H1 (cell line): ENCODE results near the gene ZBTB43. TPM values are rescaled to one million over a fixed set of nuclear protein-coding genes. Genes with fewer than 3 reads are reported as not detected.

Experiments used
- CTCF ChIA-PET: fragments of 300-600 bp; sonication (Branson Sonifier 250); formaldehyde crosslinking; loops from one replicate; lab custom pipeline; 2021; ENCODE audit not compliant: partially characterized antibody; lab: Charles Lee
- POLR2A ChIA-PET: fragments of 300-600 bp; sonication (Branson Sonifier 250); formaldehyde crosslinking; loops from one replicate; lab custom pipeline; 2021; ENCODE audit warnings: inconsistent platforms; ENCODE audit not compliant: partially characterized antibody; lab: Charles Lee
- DNase-seq, 2 experiments: peaks; one replicate each; pipeline versions ENCODE4 v3.0.0 to v3.0.0-alpha.2; 2010 to 2022; ENCODE audit warnings: low spot score in 2 of 2, low read depth in 1 of 2, mixed read lengths in 1 of 2
- FAIRE-seq: peaks from 2 replicates; lab custom pipeline; 2011; peaks lifted over from hg19 to GRCh38; lab: Jason Lieb, UNC
- H2AFZ ChIP-seq: 2 replicates; pipeline ENCODE4 v1.8.1; 2012; ENCODE audit warnings: low read length, inconsistent platforms
- H2AK5ac ChIP-seq: 2 replicates; pipeline ENCODE4 v1.6.1; 2013; ENCODE audit warnings: low read depth, low read length
- H2BK120ac ChIP-seq: replicated peaks from 2 replicates; pipeline ENCODE3; 2013; ENCODE audit warnings: low read depth, low read length, inconsistent platforms
- H2BK12ac ChIP-seq: 2 replicates; pipeline ENCODE4 v1.6.1; 2013; ENCODE audit warnings: low read depth, low read length
- H2BK15ac ChIP-seq: 2 replicates; pipeline ENCODE4 v1.6.1; 2013; ENCODE audit warnings: low read length
- H2BK20ac ChIP-seq: 2 replicates; pipeline ENCODE4 v1.6.1; 2013; ENCODE audit warnings: low read length
- H2BK5ac ChIP-seq: 2 replicates; pipeline ENCODE4 v1.6.1; 2013; ENCODE audit warnings: low read depth, low read length
- H3K14ac ChIP-seq: 2 replicates; pipeline ENCODE4 v1.6.1; 2013; ENCODE audit warnings: inconsistent platforms; ENCODE audit not compliant: insufficient read length
- H3K18ac ChIP-seq: 2 replicates; pipeline ENCODE4 v1.6.1; 2013; ENCODE audit warnings: low read length; ENCODE audit errors: extremely low read depth
- H3K23ac ChIP-seq: 2 replicates; pipeline ENCODE4 v1.6.1; 2013; ENCODE audit warnings: inconsistent platforms; ENCODE audit not compliant: insufficient read length
- H3K23me2 ChIP-seq: 2 replicates; pipeline ENCODE4 v1.6.1; 2013; ENCODE audit warnings: low read depth, low read length
- H3K27ac ChIP-seq: 2 replicates; pipeline ENCODE4 v1.6.1; 2011; ENCODE audit warnings: low read depth, low read length, inconsistent platforms
- H3K27me3 ChIP-seq, 4 experiments: replicated peaks in 1 of 4; 1 replicate in 1 of 4; 2 replicates in 3 of 4; pipeline versions ENCODE4 v1.6.1 to v1.8.1; 2011 to 2013; ENCODE audit warnings: low read length in 3 of 4, mild to moderate bottlenecking in 3 of 4, inconsistent platforms in 2 of 4, mixed read lengths in 2 of 4, moderate library complexity in 1 of 4; ENCODE audit not compliant: control insufficient read depth in 3 of 4, insufficient read depth in 3 of 4; ENCODE audit errors: extremely low read depth in 1 of 4
- H3K36me3 ChIP-seq, 4 experiments: 2 replicates each; pipeline versions ENCODE4 v1.6.1 to v1.8.1; 2011 to 2013; ENCODE audit warnings: mild to moderate bottlenecking in 4 of 4, low read length in 3 of 4, moderate library complexity in 2 of 4, control low read depth in 1 of 4, inconsistent platforms in 1 of 4; ENCODE audit not compliant: insufficient read depth in 4 of 4, control insufficient read depth in 2 of 4
- H3K4ac ChIP-seq: replicated peaks from 2 replicates; pipeline ENCODE3; 2013; ENCODE audit warnings: low read length, low read depth, mixed read lengths, inconsistent platforms; ENCODE audit not compliant: insufficient read length
- H3K4me1 ChIP-seq, 4 experiments: replicated peaks in 1 of 4; 1 replicate in 1 of 4; 2 replicates in 3 of 4; pipeline versions ENCODE4 v1.6.1 to v1.8.1; 2011 to 2013; ENCODE audit warnings: low read length in 3 of 4, inconsistent platforms in 2 of 4, mixed read lengths in 1 of 4; ENCODE audit not compliant: insufficient read depth in 4 of 4, control insufficient read depth in 3 of 4
- H3K4me2 ChIP-seq, 2 experiments: 2 replicates each; pipeline versions ENCODE4 v1.6.1 to v1.8.1; 2011 to 2013; ENCODE audit warnings: low read depth in 2 of 2, low read length in 2 of 2, control low read depth in 1 of 2, inconsistent platforms in 1 of 2, mild to moderate bottlenecking in 1 of 2; ENCODE audit not compliant: insufficient read depth in 1 of 2
- H3K4me3 ChIP-seq, 4 experiments: fragments of 200-600, 300-600 bp in 1 of 4; sonication (generic), shearing (Covaris generic), sonication (Bioruptor Twin) in 1 of 4; 2 replicates each; pipeline versions ENCODE4 v1.5.1 to v1.8.1; 2011 to 2016; ENCODE audit warnings: low read length in 4 of 4, low read depth in 3 of 4, control low read depth in 2 of 4, inconsistent platforms in 2 of 4, mild to moderate bottlenecking in 2 of 4, mixed read lengths in 1 of 4, moderate library complexity in 1 of 4; ENCODE audit not compliant: insufficient read depth in 2 of 4; ENCODE audit errors: extremely low read depth in 1 of 4
- H3K56ac ChIP-seq: replicated peaks from 2 replicates; pipeline ENCODE3; 2013; ENCODE audit warnings: low read depth, mild to moderate bottlenecking, mixed read lengths, low read length, inconsistent platforms; ENCODE audit not compliant: insufficient read length
- H3K79me1 ChIP-seq: 2 replicates; pipeline ENCODE4 v1.6.1; 2013; ENCODE audit warnings: low read depth, low read length, control low read depth
- H3K79me2 ChIP-seq, 2 experiments: 2 replicates each; pipeline versions ENCODE4 v1.6.1 to v1.8.1; 2012 to 2013; ENCODE audit warnings: low read length in 2 of 2, mild to moderate bottlenecking in 2 of 2, inconsistent platforms in 1 of 2; ENCODE audit not compliant: insufficient read depth in 2 of 2, control insufficient read depth in 1 of 2
- H3K9ac ChIP-seq, 4 experiments: replicated peaks in 1 of 4; 1 replicate in 1 of 4; 2 replicates in 3 of 4; pipeline versions ENCODE4 v1.6.1 to v1.8.1; 2011 to 2013; ENCODE audit warnings: low read depth in 3 of 4, low read length in 3 of 4, control low read depth in 2 of 4, mild to moderate bottlenecking in 2 of 4, moderate library complexity in 2 of 4, inconsistent platforms in 1 of 4; ENCODE audit errors: extremely low read depth in 1 of 4
- H3K9me3 ChIP-seq, 2 experiments: 2 replicates each; pipeline versions ENCODE4 v1.6.1 to v1.8.1; 2012 to 2013; ENCODE audit warnings: mild to moderate bottlenecking in 2 of 2, moderate library complexity in 2 of 2, control low read depth in 1 of 2, inconsistent platforms in 1 of 2, low read depth in 1 of 2, low read length in 1 of 2, mixed read lengths in 1 of 2; ENCODE audit not compliant: insufficient read depth in 2 of 2
- H4K20me1 ChIP-seq, 2 experiments: replicated peaks in 1 of 2; 2 replicates each; pipeline versions ENCODE3 to v1.8.1; 2011 to 2013; ENCODE audit warnings: inconsistent platforms in 2 of 2, low read length in 2 of 2, mild to moderate bottlenecking in 1 of 2; ENCODE audit not compliant: insufficient read depth in 2 of 2, control insufficient read depth in 1 of 2
- H4K5ac ChIP-seq: 2 replicates; pipeline ENCODE4 v1.6.1; 2013; ENCODE audit warnings: low read length, low read depth, mixed read lengths, inconsistent platforms; ENCODE audit not compliant: insufficient read length
- H4K8ac ChIP-seq: 2 replicates; pipeline ENCODE4 v1.8.0; 2013; ENCODE audit warnings: mild to moderate bottlenecking, moderate library complexity, low read length, inconsistent platforms; ENCODE audit not compliant: insufficient read depth; ENCODE audit errors: extremely low read depth
- H4K91ac ChIP-seq: replicated peaks from 2 replicates; pipeline ENCODE3; 2013; ENCODE audit warnings: low read length, mixed read lengths, inconsistent platforms; ENCODE audit not compliant: insufficient read length
- BCL11A ChIP-seq, 2 experiments: IDR thresholded peaks; one replicate each; pipeline ENCODE4 v1.6.1; 2011; ENCODE audit warnings: low read depth in 2 of 2, low read length in 2 of 2, mild to moderate bottlenecking in 2 of 2
- CBX5 ChIP-seq: fragments of 300-800, 300-1000 bp; sonication (generic); IDR thresholded peaks from 2 replicates; pipeline ENCODE4 v1.7.1; 2016; ENCODE audit warnings: antibody characterized with exemption, low read length, low read depth
- POLR2AphosphoS5 ChIP-seq: IDR thresholded peaks from 2 replicates; pipeline ENCODE4 v1.6.1; 2011; ENCODE audit warnings: low read depth, low read length
- RFX5 ChIP-seq: IDR thresholded peaks from 2 replicates; pipeline ENCODE4 v1.6.1; 2011; ENCODE audit warnings: low read depth, low read length, improper control_type of control experiment, borderline replicate concordance
- SRF ChIP-seq: IDR thresholded peaks from 2 replicates; pipeline ENCODE4 v1.6.1; 2011; ENCODE audit warnings: mild to moderate bottlenecking, low read depth, low read length, moderate library complexity
- WGBS, 2 experiments: shearing (Covaris generic) in 1 of 2; methylation state at CpG; one replicate each; pipeline versions ENCODE4 v1.1.6 to v1.1.7; 2013 to 2015; ENCODE audit warnings: low lambda C conversion rate in 2 of 2, mixed read lengths in 2 of 2, inconsistent platforms in 1 of 2, low coverage in 1 of 2, missing lambda C conversion rate in 1 of 2; ENCODE audit not compliant: insufficient replicate concordance in 2 of 2, insufficient coverage in 1 of 2, insufficient read length in 1 of 2; ENCODE audit errors: extremely low coverage in 1 of 2, missing lambda C conversion rate in 1 of 2; 5-methylcytosine and 5-hydroxymethylcytosine counted together
- polyA plus RNA-seq, 7 experiments: library from polyadenylated mRNA; depleted of rRNA in 3 of 7; stranded (reverse) in 5 of 7; unstranded in 2 of 7; fragments of >200 nt in 5 of 7; fragments of 200-250 nt in 2 of 7; gene quantifications; 1 replicate in 5 of 7; 2 replicates in 1 of 7; 4 replicates in 1 of 7; pipeline versions ENCODE4 v1.2.1 to v1.2.3, GENCODE V29; 2011 to 2013; ENCODE audit warnings: missing spikeins in 2 of 7, mixed read lengths in 2 of 7
- total RNA-seq: library from RNA; stranded (reverse); fragmentation: NEBNext Ultra II Directional; extraction: Animal tissue kit (Norgen Biotek cat#: 25700); gene quantifications from 2 replicates; pipeline ENCODE4 v1.2.1, GENCODE V29; 2021
- TF ChIP-seq, protein P1 (sequence below): IDR thresholded peaks from 2 replicates; pipeline ENCODE4 v1.6.1; 2012; ENCODE audit warnings: inconsistent platforms

Gene ZBTB43
- total and polyA plus RNA-seq, 2 of the 8 experiments (the other 6 are each of a cell fraction or from before 2014, with no cell fraction given): 4.1 to 16.7 TPM

GRCh38 chr9:126857261-126857960, 52.6 kb downstream of the ZBTB43 start:
- no peak for FAIRE-seq

More at GRCh38 chr9:126857261-126857960, 52.6 kb downstream of the ZBTB43 start:
- H4K91ac ChIP-seq: no peak overlapping the region
- H2BK15ac ChIP-seq: no peak overlapping the region
- CTCF ChIA-PET: interaction anchor here (1.2 kb wide), 1 partner anchor 357 kb away, joined by 3 read pairs; no protein-coding TSS in a partner anchor
- H2BK20ac ChIP-seq: no peak overlapping the region
- H4K5ac ChIP-seq: no peak overlapping the region
- no peak overlapping the region for H3K14ac ChIP-seq
- peaks cover 6 to 9% of the 10 kb centered on the region in 2 experiments for H3K79me2 ChIP-seq
- POLR2A ChIA-PET: interaction anchor here (0.5 to 0.6 kb wide), 2 partner anchors 46 to 68 kb away, joined by 3 read pairs; no protein-coding TSS in a partner anchor
- TF ChIP-seq CBX5 (no peak), BCL11A (IDR thresholded peaks at IDR 0.05; ENCODE audit: low read depth in 2 of 2, low read length in 2 of 2) (no peak), RFX5 (no peak), SRF (no peak), POLR2AphosphoS5 (no peak)
- TF ChIP-seq, protein P1, sequence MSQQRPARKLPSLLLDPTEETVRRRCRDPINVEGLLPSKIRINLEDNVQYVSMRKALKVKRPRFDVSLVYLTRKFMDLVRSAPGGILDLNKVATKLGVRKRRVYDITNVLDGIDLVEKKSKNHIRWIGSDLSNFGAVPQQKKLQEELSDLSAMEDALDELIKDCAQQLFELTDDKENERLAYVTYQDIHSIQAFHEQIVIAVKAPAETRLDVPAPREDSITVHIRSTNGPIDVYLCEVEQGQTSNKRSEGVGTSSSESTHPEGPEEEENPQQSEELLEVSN: no peak
- TF ChIP-seq, all 59 proteins: peak for 0
- H3K36me3 ChIP-seq: no peaks in the 10 kb centered on the region
- peaks cover 5 to 12% (median 6%) of the 10 kb centered on the region in 4 experiments; a peak in 6 of 7 replicates for H3K4me1 ChIP-seq
- H3K23me2 ChIP-seq: peaks cover 4% of the 10 kb centered on the region; the same call in 1 of the 2 replicates
- H3K9ac ChIP-seq: no peak overlapping the region
- H4K8ac ChIP-seq: no peak overlapping the region
- no peaks in the 10 kb centered on the region for H3K9me3 ChIP-seq
- no peak overlapping the region for H3K4ac ChIP-seq
- H3K4me3 ChIP-seq: no peak overlapping the region
- H3K27ac ChIP-seq: no peak overlapping the region
- H3K27me3 ChIP-seq: no peaks in the 10 kb centered on the region; a peak in 3 of 7 replicates
- H3K4me2 ChIP-seq: no peak overlapping the region
- no peak overlapping the region for H2BK12ac ChIP-seq
- peaks cover 0 to 6% of the 10 kb centered on the region in 2 experiments for H4K20me1 ChIP-seq
- no peak overlapping the region for H3K18ac ChIP-seq
- H2BK5ac ChIP-seq: no peak overlapping the region
- H3K56ac ChIP-seq: no peak overlapping the region
- H3K79me1 ChIP-seq: 0 out of 2 replicates have a peak, but pooled peaks cover 2% of the 10 kb centered on the region
- no peak overlapping the region for H2AFZ ChIP-seq
- H2AK5ac ChIP-seq: no peak overlapping the region
- no peak for DNase-seq
- 89% methylated on average over 8 of the region's 8 CpGs; no CpG with 5 or more reads in 1 of the 2 experiments for WGBS, 2 experiments
- no peak overlapping the region for H3K23ac ChIP-seq
- no peak overlapping the region for H2BK120ac ChIP-seq
